Inflammatory macrophage treated with lipopolysaccharide for 1 hour (primary cell): ENCODE results near the gene NMNAT1.
"Not testable (repeated sequence)": the region's sequence is repeated elsewhere in the genome, so short reads cannot be mapped to it uniquely, and the experiment has no call there.

Experiments
- DNase-seq, 2 donors: peaks; one replicate each; pipeline ENCODE4 v3.0.0-alpha.2; 2020 to 2022

The NMNAT1 gene

DNA sequence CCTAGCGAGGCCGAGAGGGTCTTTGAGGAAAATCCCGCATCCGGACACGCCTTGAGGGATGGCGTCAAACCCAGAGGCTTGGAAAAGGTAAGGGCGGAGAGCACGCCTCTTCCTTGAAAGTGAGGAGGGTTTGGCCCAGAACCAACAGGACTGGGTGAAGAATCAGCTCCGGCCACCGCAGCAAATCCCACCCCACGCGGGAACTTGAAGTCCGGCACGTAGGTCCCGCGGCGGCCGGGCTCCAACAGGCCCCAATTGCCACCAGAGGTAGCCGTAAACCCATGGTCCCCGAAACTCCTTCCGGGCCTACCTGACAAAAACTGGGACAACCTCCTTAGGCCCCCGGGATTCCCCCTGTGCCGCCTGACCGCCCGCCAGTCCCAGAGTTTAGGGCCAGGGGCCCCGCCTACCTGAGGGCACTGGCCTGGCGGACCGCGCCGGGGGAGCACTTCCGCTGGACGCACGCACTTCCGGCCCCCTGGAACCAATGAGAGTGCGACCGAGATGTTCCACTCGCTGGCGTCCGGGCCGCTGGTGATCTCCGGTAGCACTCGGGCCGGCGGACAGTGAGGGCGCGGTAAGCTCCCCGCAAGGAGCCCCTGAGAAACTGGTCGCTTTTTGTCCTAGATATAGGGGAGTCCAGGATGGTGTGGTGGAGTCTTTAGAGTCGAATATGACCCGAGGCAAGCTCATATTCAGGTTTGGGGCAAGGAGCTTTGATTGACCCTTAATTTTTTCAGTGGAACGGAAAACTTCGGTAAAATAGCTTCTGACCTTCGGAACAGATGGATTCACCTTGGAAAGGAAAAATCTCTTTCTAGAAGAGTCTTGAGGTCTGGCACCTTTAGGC is at the start of gene NMNAT1, which contains the start of gene LZIC:
TSS of gene NMNAT1 (plus strand) at position 537 of the 850 bp plus-strand sequence. CDS start 28,599 bp downstream, outside the sequence.
TSS of gene LZIC (minus strand) at position 453 of the 850 bp plus-strand sequence. CDS start 6,772 bp downstream, outside the sequence.
- peak; percentile 94 to 97 for DNase-seq

DNA sequence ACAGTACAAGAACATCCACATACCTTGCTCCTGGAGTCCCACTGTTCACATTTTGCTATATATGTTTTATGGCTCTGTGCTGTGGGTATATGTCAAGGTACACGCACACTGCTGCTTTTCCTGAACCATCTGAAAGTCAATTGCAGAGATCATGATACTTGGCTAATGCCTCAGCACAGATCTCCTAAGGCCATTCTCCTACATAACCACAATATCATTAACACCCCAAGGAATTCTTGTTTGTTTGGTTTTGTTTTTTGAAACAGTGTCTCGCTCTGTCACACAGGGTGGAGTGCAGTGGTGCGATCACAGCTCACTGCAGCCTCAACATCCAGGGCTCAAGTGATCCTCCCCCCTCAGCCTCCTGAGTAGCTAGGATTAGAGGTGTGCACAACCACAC is 49.2 kb upstream of the NMNAT1 start:
- DNase-seq, result no peak

DNA sequence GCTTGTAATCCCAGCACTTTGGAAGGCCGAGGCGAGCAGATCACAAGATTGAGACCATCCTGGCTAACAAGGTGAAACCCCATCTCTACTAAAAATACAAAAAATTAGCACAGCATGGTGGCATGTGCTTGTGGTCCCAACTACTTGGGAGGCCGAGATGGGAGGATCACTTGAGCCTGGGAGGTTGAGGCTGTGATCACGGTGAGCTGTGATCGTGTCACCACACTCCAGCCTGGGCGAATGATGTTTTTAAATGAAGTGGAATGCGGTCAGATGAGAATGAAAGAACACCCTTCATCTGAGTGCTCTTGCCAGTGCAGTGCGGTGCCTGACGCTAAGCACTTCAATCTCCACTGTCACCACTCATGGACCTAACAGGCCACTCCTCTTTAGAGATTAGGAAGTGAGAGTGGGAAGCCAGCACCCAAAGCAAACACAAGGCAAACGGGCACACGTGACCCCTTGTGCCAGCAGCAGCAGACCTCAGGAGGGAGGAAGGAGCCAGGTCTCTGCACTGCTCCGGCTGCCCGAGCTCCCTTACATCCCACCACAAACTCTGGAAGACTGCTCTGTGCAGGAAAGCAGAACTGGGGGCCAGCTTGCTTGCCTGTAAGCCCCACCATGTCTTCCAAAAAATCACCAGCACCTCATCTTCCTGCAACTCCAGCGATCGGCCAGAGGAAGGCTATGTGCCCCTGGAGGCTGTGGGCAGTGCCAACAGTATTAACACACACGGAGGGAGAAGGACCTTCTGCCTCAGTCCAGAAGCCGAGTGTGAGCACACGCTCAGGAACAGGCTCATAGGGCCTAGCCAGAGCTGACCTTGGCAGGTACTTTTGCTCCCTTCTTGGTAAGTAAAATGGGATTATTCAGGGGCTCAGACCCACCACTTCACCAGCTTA is 42.9 kb upstream of the NMNAT1 start:
- peak; percentile 78 to 81 for DNase-seq

DNA sequence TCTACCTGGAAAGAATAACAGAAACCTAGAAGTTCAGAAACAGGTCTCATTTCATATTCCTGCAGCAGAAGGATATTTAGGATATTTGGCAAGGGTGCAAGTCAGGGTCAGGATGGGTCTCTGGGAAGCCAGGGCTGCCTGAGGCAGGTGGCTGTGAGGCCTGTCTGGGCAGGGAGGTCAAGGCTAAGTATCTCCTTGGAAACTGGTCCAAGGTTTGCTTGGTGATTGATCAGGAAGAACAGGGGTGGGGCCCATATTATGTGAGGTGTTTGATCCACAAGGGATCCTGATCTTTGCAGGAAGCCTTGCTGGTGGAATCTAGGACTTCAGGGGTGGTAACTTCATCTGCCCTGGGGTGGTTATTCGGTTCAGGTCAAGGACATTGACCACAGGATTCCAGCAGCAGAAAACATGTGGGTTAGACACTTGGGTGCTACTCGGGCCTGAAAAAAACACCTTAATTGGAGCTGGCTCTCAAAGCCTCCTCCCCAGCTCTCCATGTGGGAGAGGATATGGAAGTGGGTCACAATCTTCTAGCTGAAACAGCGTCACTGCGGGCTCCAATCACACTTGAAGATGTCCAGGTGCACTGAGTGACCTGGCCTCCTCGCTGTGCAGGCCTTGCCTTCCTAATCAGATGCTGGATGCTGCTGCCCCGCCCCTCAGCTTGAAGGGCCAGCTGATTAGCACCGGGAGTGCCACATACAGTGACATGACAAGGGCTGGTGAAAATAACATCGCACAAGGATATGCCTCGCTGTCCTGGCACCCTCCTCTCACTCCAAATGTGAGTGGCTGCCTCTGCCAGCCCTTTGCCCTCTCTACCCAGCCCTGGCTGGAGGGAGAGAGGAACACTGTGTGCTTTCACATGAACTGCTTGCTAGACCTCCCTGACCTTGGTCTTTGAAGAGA is 41.9 kb upstream of the NMNAT1 start:
- no peak for DNase-seq

DNA sequence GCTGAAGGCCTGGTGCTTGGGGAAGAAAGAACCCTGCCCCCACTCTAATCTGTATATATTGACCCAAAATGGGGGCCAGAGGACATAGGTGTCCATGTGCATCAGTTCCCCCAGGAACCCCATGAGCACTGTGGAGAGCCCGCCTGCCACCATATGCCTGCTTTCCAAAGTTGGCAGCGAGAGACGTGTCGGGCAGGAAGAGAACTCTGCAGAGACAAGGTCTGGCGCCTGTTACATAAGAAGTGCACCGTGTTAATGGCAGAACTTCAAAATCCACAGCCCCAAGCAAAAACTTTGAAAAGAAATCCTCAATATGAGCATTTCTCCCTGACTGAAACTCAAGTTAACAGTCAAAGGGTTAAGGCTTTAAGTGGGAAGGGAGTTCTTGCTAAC is 41.2 kb upstream of the NMNAT1 start:
- DNase-seq, result no peak

DNA sequence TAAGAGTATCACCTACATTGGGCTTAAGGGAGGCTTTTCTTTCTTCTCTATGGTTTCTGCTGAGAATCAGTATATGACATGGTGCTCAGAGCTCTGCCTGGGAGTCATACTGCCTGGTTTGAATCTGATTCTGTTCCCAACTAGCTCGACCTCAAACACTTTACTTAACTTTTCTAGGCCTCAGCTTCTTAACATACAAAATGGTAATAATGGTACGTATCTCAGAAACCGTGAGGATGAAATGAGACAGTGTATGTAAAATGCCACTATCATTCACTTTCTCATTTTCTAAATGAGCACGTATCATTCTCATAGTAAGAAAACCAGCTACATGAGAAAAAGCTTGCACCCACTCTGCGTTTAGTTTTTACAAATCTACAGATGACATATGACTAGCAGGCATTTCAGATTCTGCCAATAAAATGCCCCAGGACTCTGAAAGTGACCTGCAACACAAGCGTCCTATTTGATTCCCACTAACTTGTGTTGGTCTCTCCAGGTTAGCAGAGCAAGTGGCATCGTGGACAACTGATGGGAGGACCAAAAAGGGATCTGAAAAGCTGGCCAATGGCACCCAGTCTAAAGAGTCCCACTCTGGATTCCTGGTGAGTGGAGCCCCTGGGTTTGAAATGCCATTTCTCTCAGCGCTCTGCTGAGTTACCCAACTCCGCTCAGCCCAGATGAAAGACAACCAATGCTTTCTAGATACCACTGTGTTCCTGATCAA is 39.3 kb upstream of the NMNAT1 start:
- DNase-seq, result no peak

DNA sequence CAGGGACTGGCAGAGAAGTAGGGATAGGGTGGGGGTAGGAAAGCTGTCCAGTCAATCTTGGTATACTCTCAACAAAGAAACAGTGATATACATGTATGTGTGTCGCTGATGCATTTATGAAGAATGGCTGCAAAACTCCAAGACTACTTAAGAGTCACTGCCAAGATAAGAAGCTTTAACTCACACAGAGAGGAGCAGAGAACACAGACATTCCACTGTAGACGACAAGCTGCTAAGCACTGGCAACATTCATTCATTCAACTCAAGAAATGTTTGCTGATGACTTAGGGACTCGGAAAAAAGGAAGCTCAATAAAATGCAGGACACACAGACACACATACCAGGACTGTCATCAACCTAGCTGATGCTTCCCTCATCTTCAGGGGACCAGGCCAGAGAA is 38.7 kb upstream of the NMNAT1 start:
- DNase-seq, result no peak

DNA sequence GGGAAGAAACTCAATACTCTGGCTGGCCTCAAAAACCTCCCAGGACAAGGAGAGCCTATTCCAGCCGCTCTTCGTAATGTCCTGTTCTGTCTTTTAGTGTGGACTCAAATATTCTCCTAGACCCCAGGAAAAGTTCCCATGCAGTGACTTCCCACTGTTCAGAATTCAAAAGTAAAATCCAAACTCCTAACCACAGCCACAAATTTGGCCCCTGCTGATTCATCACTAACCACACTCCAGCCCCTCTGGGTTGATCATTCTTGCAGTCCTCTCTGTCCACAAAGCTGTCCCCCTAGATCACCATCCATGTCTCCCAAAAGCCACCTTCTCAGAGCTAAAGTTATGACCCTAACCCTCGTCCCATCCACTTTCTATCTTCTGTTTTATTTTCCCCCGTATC is 38.3 kb upstream of the NMNAT1 start:
- DNase-seq, result no peak

DNA sequence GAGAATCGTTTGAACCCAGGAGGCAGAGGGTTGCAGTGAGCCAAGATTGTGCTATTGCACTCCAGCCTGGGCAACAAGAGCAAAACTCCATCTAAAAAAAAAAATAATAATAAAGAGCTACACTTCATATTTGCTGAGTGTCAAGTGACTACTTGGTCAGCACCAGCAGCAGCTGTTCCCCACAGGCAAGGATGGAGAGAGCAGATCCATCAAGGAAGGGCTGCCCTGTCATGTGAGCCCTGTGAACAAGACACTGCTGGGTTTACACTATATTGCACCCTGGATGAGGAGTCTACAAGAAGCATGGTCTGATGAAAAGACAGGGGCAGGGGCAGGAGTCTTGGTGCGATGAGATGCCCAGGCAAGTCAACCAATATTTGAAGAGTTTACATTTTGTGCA is 36.8 kb upstream of the NMNAT1 start:
- DNase-seq, result no peak

DNA sequence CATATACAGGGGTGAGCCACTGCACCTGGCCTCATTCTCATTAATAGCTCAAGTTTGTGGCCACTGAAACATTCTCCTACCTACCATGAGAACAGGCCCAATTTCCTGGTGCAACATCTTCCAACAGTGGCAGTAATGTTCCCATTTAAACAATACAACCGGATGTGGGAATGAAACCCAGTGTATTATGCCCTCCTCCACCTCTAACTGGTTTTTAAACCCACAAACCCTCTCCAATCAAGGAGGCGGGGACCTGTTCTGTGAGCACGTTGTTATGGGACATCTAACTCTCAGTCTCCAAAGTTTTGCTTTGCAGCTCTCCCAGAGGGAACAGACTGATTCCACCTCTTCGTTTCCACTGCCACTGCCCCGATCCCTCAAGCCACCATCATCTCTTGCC is 35.8 kb upstream of the NMNAT1 start:
- no peak for DNase-seq

DNA sequence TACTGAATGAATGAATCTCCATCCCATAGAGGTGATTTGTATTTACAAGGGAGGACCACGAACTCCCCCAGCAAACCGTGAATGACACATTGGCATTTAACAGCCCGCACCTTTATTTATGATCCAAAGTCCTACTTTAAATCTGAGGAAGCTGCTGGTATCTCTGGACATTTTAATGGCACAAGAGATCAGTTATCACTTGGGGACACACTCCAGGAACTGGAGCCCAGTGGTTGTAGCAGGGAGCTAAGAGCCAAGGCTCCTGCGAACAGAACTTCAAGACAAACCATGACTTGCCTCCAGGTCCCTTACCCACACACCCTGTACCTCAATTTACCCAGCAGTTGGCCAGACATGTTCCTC is 34.4 kb upstream of the NMNAT1 start:
- DNase-seq, result no peak

DNA sequence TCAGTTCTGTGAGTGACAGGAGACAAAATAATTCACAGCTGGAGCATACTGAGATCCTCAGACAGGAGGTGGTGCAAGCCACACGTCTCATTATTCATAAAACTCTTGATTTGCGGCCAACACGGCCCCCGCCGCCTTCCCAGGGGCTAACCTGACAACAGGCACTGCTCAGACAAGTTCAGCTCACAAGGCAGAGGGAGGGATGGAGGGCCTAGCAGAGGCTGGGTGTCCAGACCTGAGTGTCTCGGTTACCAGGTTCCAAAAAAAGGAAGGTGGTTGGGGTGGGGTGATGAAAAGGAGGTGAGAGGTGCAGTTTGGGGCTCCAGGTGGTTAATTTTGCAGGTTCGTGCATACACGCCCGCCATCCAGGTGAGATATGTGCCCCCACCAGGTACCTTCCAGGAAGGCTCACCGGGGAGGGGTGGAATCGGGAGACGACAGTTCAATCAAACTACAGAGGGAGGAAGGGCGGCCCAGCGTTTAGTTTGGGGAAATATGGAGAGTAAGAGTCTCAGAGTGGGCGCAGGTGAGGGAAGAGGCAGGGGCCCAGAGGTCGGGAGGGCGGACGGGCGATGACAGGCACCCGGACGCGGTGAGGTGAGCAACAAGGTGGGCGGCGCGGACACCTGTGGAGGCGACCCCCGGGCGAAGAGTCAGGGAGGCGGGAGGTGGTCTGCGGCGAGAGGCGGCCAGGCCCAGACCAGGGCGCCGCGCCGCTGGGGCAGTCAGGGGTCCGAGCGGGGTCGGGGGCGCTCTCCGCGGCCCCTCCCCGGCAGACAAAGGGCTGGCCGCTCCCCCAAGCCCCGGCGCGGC is 33.8 kb upstream of the NMNAT1 start:
- DNase-seq, result no peak

DNA sequence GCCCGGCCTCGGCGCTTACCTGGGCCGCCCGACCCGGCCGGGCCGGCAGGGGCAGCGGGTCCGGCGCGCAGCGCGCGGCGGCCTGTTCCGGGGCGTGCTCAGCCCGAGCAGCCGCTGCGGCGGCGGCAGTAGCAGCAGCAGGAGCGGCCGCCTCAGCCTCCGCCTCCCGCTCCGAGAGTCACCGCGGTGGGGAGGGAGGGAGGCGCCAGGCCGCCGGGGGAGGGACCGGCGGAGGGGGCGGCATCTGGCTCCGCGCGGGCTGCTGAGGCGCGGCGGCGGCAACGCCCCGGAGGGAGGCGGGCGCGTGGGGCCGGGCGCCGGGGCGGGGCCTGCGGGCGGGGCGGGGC is 33.2 kb upstream of the NMNAT1 start, which contains the start of gene CTNNBIP1:
TSS of gene CTNNBIP1 (minus strand) at position 194 of the 347 bp plus-strand sequence. CDS start 38,205 bp downstream, outside the sequence.
- no peak for DNase-seq

DNA sequence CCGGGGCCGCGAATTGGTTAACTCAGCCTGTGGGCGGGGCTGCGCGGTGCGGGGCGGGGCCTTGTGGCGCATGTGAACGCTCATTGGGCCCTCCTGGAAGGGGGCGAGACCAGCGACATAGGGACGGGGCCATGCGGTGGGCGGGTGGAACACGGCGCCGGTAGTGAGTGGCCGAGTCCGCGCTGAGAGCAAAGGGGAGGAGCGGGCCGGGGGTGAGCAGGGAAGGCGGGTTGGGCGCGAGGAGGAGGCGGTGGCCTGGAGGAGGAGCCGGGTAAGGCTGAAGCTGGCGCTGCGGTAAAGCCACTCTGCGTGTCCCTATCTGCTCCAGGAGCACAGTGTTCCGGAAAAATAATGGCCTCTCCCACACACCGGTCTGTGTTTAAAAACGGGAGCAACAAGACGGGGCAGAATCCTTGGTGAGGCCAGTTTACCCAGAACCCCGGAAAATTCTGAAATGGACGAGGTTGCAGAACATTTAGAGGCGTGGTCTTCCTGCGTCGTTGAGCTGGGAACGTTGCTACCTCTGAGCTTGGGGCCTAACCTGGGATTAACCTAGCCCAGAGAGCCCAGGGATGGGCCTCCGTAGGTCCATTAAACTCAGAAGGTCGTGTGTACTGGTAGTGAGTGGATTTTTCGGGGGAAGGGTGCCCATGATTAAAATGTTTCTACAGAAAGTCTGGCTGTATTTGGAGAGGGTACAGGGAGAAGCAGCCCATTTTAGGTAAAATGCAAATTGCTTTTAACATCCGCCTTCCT is 32.7 kb upstream of the NMNAT1 start:
- peak; percentile 98 to 99 for DNase-seq

DNA sequence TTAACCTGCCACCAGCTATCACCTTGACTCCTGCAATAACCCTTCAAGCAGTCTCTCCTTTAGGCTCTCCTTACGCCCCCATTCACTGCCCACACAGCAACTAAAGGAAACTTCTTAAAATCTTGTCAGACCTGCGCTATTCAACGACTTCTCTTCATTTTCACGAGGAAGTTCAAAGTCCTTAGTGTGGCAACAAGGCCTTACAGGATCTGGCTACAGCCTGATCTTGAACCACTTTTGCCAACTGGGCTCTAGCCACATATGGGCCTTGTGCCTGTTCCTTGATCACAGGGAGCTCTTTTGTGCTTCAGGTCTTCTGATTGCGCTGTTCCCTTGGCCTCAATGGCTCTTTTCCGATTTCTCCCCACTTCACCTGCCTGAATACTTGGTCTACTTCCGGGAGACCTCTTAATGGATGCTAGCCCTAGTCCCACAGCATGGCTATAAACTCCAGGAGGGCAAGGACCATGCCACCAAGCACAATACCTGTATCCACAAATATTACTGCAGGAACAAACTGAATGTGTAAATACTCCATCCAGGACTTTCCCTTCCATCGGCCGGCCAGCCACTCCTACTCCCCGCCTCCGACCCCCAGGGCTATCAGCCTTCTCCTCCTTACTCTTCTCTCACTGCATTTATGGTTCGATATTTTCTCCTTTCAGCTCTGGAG is 30.9 kb upstream of the NMNAT1 start:
- DNase-seq, result peak in 1 of 2 donors; percentile 12

DNA sequence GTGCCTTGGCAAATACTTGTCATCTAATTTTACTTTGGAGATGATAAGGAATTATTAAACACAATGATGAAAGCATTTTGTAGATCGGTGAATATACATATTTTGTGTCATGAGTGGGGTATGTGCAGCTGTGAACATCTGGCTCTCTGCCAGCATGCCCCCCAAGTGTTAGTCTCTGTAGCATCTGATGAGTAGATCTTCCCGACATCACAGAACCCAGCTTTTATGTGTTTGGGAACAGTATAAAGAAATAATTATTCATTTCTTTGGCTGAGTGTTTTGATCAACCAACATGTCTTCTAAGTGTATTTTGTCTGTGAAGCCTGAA is 28.7 kb upstream of the NMNAT1 start:
- no peak for DNase-seq

DNA sequence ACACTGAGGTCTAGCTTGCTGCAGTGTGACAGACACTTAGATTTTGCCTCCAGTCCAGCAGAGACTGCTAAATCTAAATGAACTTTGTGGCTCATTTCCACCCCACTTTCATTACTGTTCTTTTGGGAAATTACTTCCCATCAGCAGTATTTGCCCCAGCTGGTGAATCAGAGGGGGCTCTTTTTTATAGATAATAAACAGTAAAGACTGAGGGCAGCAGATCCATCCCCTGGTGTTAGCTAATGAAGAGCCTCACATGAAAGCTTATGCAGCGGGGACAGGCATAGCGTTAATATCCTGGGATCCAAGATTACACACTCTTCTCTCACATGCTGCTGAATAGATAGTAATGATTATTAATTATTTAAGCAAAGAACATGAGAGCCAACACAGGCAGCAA is 26.8 kb upstream of the NMNAT1 start:
- DNase-seq, result no peak

DNA sequence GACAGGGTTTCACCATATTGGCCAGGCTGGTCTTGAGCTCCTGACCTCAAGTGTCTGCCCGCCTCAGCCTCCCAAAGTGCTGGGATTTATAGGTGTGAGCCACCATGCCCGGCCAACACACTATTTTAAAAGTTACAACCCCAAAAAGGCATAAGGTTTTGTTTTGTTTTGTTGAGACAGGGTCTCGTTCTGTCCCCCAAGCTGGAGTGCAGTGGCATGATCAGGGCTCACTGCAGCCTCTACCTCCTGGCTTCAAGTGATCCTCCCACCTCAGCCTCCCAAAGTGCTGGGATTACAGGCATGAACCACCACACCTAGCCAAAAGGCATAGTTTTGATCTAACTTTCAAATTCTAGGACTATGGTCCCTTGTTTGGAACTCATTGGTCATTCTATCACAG is 25.8 kb upstream of the NMNAT1 start:
- not testable (repeated sequence) for DNase-seq

DNA sequence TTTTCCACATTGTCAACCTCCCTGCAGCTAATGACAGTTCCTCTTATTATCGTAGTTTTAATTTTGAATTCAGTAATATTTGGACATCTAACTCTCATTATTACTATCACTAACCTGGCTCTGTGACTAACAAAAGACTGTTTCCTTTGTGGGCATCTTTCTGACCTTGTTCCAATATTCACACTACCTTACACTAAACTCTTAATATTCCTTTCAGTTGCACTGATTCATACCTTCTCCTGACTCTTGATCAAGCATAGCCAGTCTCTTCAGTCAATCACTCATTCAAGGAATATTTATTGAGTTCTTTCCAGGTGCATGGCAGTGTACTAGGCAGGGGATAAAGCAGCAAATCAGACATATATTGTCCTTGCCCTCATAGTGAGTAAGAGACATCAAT is 25.4 kb upstream of the NMNAT1 start:
- no peak for DNase-seq

DNA sequence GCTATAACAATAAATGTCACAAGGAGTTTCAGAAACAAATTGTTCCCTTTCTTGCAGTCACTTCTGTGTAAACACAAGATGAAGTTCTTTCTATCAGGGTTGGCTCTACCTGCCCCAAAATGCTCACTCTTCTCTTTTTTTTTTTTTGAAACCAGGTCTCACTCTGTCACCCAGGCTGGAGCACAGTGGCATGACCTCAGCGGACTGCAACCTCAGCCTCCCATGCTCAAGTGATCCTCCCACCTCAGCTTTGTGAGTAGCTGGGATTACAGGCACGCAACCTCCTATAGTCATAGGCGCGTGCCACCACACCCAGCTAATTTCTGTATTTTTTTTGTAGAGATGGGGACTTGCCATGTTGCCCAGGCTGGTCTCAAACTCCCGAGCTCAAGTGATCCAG is 22.7 kb upstream of the NMNAT1 start:
- DNase-seq, result no peak
